Eye (tissue), 1 donor: ENCODE data around the gene NTHL1.

Experiments used
- DNase-seq: peaks from one replicate; pipeline ENCODE4 v3.0.0-alpha.2; 2015

Gene NTHL1

DNA sequence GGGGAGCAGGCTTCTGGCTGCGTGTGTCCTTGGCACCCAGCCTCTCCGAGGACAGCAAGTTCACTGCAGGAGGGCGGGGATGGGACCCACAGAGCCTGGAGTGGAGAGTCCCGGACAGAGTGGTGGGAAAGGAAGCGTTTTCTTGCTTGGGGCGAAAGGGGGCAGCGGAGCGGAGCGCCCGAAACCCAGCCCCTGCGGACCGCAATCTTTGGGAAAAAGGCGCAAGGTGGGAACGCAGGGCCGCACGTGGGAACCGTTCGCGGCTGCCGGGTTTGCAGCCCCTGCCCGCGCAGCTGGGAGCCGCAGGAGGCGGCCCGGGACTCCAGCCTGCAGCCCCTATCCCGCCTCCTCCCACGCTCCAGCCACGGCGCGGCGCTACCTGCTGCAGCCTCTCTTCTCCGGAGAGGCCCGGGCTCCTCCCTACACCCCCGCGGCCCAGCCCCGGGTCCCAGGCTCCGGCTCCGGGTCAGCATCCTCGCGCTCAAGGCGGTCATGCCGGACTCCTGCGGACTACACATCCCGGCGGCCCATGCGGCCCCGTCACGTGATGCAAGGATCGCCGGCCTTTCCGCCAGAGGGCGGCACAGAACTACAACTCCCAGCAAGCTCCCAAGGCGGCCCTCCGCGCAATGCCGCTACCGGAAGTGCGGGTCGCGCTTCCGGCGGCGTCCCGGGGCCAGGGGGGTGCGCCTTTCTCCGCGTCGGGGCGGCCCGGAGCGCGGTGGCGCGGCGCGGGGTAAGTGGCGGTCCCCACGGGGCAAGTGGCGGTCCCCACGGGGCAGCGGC is at the start of gene NTHL1, which contains the start of gene TSC2:
NTHL1 (minus strand) TSS at position 505 of the 786 bp plus-strand sequence; CDS start at position 494, 11 bp downstream.
TSC2 (plus strand) TSS at position 656 of the 786 bp plus-strand sequence. CDS start 631 bp downstream, outside the sequence.
- peak; percentile 98 for DNase-seq

DNA sequence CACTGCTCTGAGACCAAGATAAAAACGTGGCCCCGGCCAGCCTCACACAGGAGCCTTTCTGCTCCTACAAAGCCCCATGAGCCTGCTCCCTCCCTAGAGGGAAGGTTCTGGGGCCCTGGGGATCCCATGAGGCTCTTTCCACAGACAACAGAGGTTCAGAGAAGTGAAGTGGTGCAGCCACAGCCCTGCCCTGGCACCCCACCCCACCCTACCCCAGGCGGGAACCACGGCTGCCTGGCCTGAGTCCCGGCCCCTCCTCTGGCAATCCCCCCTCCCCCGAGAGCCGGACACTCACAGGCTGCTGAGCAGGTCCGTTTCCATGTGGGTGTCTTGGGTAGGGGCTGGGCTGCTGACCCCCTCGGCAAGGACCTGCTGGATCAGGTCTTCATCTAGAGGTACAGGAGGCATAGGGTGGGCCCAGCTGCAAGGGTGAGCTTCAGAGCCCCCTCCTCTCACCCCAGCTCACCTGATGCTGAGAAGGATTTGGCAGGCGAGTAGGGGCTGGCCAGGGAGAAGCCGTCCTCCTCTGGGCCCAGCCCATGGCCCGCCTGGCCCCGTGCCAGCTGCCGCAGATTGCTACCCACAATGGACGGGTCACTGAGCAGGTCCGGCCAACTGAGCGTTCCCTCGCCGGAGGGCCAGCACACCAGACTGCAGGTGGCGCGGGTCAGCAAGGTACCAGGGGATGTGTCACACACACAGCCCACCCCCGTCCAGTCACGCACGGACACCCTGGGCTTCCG is 49.4 kb upstream of the NTHL1 start:
- no peak for DNase-seq

DNA sequence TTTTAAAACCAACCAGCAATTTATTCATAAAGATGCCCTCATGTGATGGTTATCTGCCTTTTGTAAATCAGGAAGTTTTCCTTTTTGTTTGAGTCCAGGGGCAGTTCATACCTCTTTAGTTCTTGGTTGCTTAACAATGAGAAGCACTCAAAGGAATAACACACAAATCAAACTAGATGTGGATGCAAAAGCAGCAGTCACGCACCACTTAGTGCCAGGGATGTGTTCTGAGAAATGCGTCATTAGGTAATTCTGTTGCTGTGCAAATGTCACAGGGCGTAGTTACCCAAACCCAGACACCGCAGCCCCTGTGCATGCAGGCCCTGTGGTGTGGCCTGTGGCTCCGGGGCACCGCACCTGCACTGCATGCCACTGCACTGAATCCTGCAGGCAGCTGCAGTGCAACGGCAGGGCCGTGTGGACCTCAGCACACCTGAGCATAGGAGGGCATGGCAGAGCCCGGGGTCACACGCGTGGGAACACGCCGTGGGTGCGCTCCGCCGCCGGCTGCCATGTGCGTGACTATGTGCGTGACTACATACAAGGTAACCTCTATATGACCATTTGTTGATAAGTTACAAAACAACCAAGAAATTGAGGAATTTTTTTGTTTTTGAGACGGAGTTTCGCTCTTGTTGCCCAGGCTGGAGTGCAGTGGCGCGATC is 48.4 kb upstream of the NTHL1 start:
- DNase-seq = no peak

DNA sequence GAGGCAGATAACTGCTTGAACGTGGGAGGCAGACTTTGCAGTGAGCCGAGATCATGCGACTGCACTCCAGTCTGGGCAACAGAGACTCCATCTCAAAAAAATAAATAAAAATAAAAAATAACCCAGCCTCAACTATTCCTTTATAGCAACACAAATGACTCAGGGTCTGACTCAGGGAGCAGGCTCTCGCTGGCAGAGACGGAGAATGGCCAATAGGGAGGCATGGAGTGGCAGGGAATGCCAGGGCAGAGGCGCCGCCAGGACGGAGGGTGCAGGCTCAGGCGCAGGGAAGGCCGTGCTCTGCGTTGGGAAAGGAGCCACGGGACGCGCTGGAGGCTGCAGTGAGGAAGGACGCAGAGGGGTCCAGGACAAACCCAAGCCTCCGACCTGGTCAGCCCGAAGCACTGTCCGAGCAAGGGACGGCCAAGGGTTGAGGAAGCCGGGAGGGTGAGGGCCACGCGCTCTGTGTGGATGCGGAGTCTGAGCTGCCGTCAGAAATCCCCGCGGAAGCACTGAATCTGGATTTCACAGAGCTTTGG is 47.8 kb upstream of the NTHL1 start:
- no peak for DNase-seq

DNA sequence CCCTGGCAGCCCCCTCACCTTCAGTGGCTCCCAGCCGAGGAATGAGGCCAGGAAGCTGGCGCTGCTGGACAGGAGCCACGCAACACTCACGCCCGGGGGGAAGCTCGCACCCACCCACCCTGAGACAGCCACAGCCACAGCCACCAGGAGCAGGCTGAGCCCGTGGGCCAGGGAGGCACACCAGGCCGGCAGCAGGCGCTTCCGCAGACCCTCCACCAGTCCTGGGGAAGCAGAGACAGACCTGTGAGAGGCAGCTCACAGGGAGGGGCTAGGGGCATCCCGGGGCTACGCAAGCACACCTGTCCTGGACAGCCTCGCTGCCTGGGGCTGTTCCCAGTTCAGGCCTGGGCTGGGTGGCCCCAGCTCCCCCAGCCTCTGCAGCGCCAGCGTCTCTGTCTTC is 46.2 kb upstream of the NTHL1 start:
- DNase-seq = no peak

DNA sequence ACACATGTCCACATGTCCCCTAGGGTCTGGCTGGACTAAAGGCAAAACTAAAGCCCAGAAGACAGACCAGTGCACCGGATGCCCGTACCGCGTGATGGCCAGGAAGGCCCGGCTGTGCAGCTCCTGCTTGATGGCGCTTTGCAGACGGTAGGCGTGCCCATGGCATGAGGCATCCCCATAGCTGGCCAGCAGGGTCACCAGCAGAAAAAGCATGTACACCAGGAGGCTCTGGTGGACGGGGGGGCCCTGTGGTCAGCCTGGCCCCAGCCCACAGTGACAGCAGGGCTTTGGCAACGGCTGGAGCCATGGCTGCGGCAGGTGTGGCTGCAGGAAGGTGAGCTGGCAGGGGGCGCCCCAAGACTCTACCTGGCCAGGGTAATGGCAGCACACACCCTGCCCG is 45.2 kb upstream of the NTHL1 start:
- no peak for DNase-seq

DNA sequence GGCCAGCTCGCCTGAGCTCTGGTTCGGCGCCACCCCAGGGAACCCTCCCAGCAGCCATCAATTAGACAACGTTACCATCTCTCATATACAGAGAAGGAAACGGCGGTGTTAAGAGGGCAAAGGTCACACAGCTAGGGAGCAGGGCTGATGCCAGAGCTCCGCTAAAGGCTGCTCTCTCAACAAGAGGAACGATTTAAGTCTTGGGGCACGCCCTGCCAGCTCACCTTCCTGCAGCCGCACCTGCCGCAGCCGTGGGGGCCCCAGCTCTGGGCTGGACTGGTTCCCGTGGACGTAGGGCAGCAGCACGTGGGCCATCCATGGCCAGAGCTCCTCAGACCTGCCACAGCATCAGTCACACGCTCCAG is 44.6 kb upstream of the NTHL1 start:
- no peak for DNase-seq

DNA sequence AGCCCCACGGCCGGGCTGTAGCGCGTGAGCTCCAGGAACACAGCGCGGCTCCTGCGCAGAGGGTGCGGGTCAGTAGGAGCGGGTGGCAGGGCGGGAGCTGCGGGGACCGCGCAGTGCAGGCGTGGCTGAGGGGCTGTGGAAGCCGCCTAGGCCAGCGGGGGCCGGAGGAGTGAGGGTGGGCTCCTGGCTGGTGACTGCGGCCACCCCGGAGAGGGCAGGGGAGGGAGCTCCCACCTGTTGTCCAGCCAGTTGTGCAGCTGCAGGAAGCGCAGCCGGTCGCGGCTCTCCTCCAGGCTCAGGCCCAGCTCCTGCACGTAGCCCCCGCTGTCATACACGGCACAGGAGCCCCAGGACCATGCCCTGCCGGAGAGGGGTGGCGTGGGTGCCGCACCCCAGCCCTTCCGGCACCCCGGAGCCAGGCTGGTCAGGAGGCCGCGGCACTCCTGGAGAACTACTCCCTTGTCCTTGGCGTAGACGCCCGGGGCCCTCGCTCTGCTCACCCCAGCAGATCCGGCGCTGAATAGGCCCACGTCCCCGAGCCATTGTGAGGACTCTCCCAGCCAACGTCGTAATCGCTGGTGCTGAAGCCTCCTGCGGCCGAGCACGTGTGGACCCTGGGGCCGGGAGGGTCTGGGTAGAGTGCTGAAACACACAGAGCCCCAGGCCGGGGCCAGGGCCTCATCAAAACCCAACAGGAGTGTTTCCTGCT is 44.1 kb upstream of the NTHL1 start:
- no peak for DNase-seq

DNA sequence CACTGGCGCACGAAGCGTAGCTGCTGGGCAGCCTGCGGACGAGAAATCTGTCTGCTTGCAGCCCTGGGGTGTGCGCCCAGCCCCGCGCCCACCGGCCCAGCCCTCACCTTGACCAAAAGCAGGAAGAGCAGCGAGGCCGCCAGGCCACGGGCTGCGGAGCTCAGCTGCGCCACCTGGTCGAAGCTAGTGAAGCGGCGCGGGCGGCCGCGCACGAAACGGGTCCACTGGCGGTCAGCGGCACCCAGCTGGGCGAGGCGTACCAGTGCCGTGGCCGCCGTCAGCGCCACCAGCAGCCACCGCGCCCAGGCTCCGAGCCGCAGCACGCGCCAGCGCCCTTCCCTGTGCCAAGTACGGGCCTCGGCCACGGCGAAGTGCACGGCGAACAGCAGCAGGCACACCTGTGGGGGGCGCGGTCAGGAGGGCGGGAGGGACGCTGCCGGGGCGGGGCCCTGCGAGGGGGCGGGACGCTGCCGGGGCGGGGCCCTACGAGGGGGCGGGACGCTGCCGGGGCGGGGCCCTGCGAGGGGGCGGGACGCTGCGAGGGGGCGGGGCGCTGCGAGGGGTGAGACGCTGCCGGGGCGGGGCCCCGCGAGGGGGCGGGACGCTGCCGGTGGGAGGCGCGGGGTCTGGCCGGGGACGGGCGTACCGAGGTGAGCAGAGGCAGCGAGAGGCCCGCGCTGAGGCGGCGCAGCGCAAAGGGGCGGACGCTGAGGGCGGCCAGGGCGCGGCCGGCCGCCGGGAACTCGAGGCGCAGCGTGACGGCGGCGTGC is 43.3 kb upstream of the NTHL1 start:
- DNase-seq = peak; percentile 88

DNA sequence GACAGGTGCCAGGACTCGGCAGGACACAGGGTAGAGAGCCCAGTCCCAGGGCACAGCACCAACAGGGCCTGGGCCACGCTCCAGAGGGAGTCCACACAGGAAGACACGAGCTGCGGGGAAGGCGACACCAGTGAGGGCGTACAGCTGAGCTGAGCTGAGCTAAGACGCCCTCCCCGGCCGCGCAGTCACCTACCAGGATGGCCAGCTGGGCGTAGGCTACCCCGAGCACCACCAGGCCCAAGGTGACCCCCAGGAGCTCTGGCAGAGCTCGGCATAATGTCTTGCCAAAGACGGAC is 42.8 kb upstream of the NTHL1 start:
- DNase-seq = no peak

DNA sequence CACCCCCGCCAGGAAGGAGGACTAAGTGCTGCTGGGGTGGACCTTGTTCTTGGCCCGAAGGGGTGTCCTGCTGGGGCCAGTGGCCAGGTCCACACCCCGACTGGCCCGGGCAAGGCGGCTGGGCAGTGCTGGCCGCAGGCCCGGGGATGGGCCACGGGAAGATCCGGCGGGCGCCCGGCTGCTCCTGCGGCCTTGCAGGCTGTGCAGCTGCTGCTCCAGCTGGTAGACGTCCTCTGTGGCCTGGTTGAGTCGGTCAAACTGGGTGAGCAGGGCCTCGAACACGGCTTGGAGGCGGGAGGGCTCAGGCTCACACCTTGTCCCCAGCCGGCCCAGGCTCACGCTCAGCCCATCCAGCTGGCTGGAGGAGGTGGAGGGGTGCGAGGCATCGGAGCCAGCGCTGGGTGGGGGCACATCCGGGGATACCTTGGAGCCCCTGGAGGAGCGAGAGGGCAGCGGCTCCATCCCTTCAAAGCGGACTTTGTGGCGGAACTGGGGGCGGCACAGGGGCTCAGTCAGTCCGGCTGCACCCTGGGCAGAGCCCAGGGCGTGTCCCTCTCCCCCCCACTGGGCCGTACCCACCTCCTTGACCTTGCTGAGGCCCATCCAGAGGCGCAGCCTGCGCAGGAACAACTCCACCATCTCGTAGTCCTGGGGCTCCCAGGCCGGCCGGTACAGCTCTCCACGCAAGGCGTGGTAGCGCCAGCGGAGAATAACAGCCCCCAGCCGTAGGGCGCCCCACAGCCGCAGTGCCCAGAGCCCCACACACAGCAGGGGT is 42.3 kb upstream of the NTHL1 start:
- no peak for DNase-seq

DNA sequence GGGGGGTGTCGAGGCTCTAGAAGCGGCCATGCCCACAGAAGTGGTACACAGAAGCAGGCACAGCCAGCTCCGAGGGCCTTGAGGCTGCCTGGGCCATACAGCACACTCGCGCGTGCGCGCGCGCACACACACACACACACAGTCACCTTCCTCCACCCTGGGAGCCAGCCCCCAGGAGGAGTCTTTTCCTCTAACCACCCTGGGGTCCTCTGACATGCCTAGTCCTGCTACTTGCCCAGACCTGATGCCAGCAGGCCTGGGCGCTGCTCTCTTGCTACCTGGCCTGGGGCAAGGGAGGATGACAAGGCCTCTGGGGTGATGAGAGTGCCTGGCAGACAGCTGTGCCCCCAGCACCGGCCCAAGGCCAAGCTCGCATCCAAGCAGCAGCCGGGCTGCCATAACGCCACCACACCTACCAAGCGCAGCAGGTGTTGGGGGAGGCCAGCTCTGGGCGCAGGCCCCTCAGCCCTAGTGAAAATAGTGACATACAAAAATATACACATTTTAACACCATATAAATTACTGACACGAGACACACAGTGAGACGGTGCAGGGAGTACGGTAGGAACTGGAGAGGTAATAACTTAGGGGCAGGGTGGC is 41.2 kb upstream of the NTHL1 start:
- DNase-seq = no peak

DNA sequence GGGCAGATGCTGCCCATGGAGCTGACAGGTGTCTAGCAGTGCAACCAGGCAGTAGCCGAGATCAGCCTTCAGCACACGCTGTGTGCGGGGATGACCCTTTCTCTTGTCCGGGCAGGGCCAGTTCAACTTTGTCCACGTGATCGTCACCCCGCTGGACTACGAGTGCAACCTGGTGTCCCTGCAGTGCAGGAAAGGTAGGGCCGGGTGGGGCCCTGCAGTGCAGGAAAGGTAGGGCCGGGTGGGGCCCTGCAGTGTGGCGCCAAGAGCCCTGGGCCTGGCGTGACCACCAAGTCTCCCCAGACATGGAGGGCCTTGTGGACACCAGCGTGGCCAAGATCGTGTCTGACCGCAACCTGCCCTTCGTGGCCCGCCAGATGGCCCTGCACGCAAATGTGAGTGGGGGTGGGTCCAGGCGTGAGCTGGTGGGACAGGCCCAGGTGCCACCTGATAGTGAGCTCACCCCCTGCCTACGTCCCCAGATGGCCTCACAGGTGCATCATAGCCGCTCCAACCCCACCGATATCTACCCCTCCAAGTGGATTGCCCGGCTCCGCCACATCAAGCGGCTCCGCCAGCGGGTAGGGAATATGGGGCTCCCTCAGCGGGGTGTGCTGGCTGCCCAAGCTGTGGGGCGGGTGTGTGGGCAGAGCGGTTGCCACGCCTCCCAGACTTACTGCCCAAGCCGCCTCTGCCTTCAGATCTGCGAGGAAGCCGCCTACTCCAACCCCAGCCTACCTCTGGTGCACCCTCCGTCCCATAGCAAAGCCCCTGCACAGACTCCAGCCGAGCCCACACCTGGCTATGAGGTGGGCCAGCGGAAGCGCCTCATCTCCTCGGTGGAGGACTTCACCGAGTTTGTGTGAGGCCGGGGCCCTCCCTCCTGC is 40.4 kb upstream of the NTHL1 start:
- DNase-seq = no peak

DNA sequence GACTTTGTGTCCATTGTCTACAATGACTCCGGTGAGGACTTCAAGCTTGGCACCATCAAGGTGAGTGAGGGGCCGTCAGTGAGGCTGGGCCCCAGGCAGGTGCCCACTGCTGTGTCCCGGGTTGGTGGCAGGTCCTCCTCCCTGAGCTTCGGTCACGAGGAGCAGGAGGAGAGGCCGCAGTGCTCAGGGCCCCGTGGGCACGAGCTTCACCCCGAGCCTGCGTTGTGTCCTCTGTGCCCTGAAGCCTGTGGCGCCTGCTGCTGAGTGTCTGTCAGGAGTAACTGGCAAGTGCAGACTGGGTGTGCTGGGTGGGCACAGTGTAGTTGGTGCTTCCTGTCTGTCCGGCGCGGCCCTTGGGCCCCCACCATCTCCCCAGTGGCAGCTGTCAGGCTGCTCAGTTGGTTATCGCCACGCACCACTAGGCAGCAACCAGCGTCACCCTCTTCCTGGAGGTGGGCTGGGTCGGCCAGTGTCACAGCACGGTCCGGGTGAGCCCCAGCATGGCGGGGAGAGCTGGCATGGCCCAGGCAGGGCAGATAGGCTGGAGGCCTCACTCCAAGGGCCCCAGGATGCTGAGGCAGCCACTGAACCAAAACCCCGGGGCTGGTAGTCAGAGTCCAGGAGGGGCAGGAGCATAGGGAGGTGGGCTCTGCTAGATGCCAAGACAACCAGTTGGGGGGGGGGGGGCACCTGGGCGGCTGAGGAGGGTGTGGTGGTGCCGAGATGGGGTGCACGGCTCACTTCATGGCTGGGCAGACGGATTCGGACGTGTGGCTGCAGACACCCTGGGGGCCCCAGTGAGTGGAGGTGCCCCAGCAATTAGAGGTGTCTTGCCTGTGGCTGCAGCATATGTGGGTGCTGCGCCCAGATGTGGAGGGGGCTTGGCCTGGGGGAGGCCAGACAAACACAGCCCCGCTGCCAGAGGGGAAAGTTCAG is 39.4 kb upstream of the NTHL1 start:
- DNase-seq = no peak

DNA sequence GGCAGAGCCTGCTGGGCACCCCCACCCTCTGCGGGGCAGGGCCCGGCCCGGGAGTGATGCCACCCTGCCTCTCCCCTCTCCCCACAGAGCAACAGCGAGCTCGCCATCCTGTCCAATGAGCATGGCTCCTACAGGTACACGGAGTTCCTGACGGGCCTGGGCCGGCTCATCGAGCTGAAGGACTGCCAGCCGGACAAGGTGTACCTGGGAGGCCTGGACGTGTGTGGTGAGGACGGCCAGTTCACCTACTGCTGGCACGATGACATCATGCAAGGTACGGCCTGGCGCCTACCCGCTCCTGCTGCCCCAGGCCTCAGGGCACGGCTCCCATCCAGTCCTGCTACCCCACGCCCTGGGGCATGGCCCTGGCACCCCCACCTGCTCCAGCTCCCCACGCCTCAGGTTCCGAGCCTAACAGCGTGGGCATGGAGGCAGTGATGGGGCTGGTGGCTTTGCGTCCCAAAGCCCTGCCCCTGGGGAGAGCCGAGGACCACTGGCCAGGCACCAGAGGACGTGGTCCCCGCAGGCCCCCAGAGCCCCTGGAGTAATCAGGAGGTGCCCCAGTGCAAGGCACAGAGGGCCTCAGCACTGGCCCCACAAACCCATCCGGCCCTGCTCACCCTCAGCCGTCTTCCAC is 38.6 kb upstream of the NTHL1 start:
- no peak for DNase-seq

DNA sequence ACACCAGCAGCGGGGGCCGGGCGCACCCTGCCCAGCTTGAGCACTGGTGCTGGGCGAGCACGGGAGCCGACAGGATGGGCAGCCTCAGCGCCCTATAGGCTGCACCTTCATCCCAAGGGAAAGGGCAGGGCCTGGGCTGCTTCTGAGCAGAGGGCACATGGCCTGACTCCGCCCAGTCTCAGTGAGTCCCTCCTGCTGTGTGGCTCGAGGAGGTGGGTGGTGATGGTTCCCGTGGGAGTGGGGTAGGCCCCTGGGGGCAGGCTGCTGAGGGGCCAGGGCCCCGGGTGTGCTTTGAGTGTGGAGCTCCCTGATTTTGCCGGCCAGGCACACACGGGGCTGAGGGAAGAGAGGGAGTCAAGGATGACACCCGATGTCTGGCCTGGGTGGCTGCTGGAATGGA is 38.0 kb upstream of the NTHL1 start:
- no peak for DNase-seq

DNA sequence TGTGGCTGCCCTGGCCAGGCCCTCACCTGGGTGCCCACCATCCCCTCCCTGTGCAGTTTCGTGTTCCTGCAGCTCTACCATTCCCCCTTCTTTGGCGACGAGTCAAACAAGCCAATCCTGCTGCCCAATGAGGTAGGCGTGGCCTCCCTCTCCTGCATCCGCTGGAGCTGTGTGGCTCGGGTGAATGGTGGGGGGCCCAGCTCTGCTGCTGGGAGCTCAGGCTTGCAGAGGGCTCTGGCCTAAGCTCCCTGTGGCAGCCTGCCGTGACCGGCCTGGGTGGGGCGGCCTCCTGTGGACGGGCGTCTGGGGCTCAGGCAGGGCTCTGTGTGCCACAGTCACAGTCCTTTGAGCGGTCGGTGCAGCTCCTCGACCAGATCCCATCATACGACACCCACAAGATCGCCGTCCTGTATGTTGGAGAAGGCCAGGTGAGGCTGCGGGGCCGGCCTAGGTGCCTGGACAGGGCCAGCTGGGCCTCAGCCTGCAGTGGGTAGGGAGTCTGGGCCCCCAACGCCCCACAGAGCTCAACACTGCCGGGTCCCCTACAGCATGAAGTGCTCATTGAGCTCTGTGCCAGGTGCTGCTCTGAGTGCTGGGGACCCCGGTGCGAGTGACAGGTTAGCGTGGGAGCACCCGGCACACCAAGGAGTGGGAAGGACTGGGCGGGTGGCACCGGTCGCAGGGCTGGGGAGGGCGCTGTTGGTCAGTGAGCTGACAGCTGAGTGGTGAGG is 37.4 kb upstream of the NTHL1 start:
- no peak for DNase-seq
